GM23338 (cell line): ENCODE measurements around the gene PIPOX. TPM values are rescaled to one million over a fixed set of nuclear protein-coding genes. Genes with fewer than 3 reads are reported as not detected.

Source experiments
- ATAC-seq: fragments of 200-7000 bp; cut with Tn5 transposase; 3 replicates; pipeline ENCODE4 v1.9.1; 2020
- DNase-seq: peaks from one replicate; pipeline ENCODE4 v3.0.0-alpha.2; 2015; ENCODE audit warnings: low spot score
- H2AFZ ChIP-seq: fragments of 200-600 bp; sonication (generic); 2 replicates; pipeline ENCODE4 v1.8.0; 2016; ENCODE audit warnings: antibody characterized with exemption, mild to moderate bottlenecking, moderate library complexity
- H3F3A ChIP-seq: fragments of 200-600 bp; sonication (generic); replicated peaks from 2 replicates; pipeline ENCODE4 v1.8.0; 2017; ENCODE audit warnings: antibody characterized with exemption, mixed run types, low read depth
- H3K27ac ChIP-seq: fragments of 200-600 bp; sonication (generic); 2 replicates; pipeline ENCODE4 v1.6.1; 2016; ENCODE audit warnings: low read depth
- H3K27me3 ChIP-seq: fragments of 200-600 bp; sonication (generic); 2 replicates; pipeline ENCODE4 v1.8.0; 2016; ENCODE audit warnings: mild to moderate bottlenecking, mixed run types, moderate library complexity; ENCODE audit not compliant: insufficient read depth
- H3K36me3 ChIP-seq: fragments of 200-600 bp; sonication (generic); 2 replicates; pipeline ENCODE4 v1.8.0; 2016; ENCODE audit warnings: mild to moderate bottlenecking; ENCODE audit not compliant: insufficient read depth
- H3K4me1 ChIP-seq: fragments of 200-600 bp; sonication (generic); 2 replicates; pipeline ENCODE4 v1.8.0; 2016; ENCODE audit warnings: mild to moderate bottlenecking, moderate library complexity; ENCODE audit not compliant: insufficient read depth
- H3K4me2 ChIP-seq: fragments of 200-600 bp; sonication (generic); 2 replicates; pipeline ENCODE4 v1.7.1; 2017; ENCODE audit warnings: mixed run types
- H3K4me3 ChIP-seq: fragments of 200-600 bp; sonication (generic); 2 replicates; pipeline ENCODE4 v1.6.1; 2016; ENCODE audit warnings: mixed run types
- H3K79me2 ChIP-seq: fragments of 200-600 bp; sonication (generic); replicated peaks from 2 replicates; pipeline ENCODE4 v1.8.0; 2017; ENCODE audit warnings: mild to moderate bottlenecking; ENCODE audit not compliant: insufficient read depth
- H3K9me2 ChIP-seq: fragments of 200-600 bp; sonication (generic); 2 replicates; pipeline ENCODE4 v1.8.0; 2017; ENCODE audit not compliant: insufficient read depth
- H4K20me1 ChIP-seq: fragments of 200-600 bp; sonication (generic); replicated peaks from 2 replicates; pipeline ENCODE4 v1.8.0; 2017; ENCODE audit warnings: mild to moderate bottlenecking; ENCODE audit not compliant: insufficient read depth
- H3K27ac Mint-ChIP-seq: 2 replicates; pipeline ENCODE4 v1.8.0; 2020; ENCODE audit warnings: inconsistent platforms, mild to moderate bottlenecking, moderate library complexity, mixed read lengths
- H3K27me3 Mint-ChIP-seq: 3 replicates; pipeline ENCODE4 v1.8.0; 2022; ENCODE audit warnings: low read depth, mild to moderate bottlenecking, moderate library complexity, mixed read lengths, inconsistent platforms; ENCODE audit not compliant: insufficient read depth, poor library complexity
- H3K36me3 Mint-ChIP-seq: 3 replicates; pipeline ENCODE4 v1.8.0; 2021; ENCODE audit warnings: low read depth, mild to moderate bottlenecking, inconsistent platforms, moderate library complexity, mixed read lengths
- H3K4me1 Mint-ChIP-seq: 3 replicates; pipeline ENCODE4 v1.8.0; 2020; ENCODE audit warnings: mild to moderate bottlenecking, inconsistent platforms, mixed read lengths
- H3K4me3 Mint-ChIP-seq: 3 replicates; pipeline ENCODE4 v1.8.0; 2021; ENCODE audit warnings: moderate library complexity, mild to moderate bottlenecking, inconsistent platforms, mixed read lengths
- H3K9me3 Mint-ChIP-seq: 3 replicates; pipeline ENCODE4 v1.8.0; 2020; ENCODE audit warnings: moderate library complexity, mild to moderate bottlenecking, inconsistent platforms, mixed read lengths
- CREB1 ChIP-seq: fragments of 250-450 bp; sonication (Bioruptor Pico); IDR thresholded peaks from 2 replicates; pipeline ENCODE4 v1.5.0; 2020; ENCODE audit warnings: low read depth, mild to moderate bottlenecking, moderate library complexity
- EZH2 ChIP-seq: fragments of 200-600 bp; sonication (generic); IDR thresholded peaks from one replicate; pipeline ENCODE4 v1.8.0; 2017; ENCODE audit warnings: antibody characterized with exemption, mild to moderate bottlenecking, low read depth; ENCODE audit not compliant: unreplicated experiment
- EZH2phosphoT487 ChIP-seq: fragments of 200-600 bp; sonication (generic); IDR thresholded peaks from one replicate; pipeline ENCODE4 v1.8.1; 2018; ENCODE audit warnings: antibody characterized with exemption; ENCODE audit not compliant: unreplicated experiment
- JUNB ChIP-seq: IDR thresholded peaks from one replicate; pipeline ENCODE4 v1.6.1; 2016; ENCODE audit warnings: antibody characterized with exemption; ENCODE audit not compliant: unreplicated experiment
- NANOG ChIP-seq: IDR thresholded peaks from 2 replicates; pipeline ENCODE4 v1.6.1; 2016; ENCODE audit warnings: antibody characterized with exemption, borderline replicate concordance
- POLR2AphosphoS5 ChIP-seq: IDR thresholded peaks from 2 replicates; pipeline ENCODE4 v1.6.1; 2016; ENCODE audit warnings: antibody characterized with exemption, low read depth
- STAT1 ChIP-seq: IDR thresholded peaks from one replicate; pipeline ENCODE4 v1.6.1; 2016; ENCODE audit warnings: antibody characterized with exemption; ENCODE audit not compliant: unreplicated experiment
- ZNF114 ChIP-seq: fragments of 250-450 bp; sonication (Bioruptor Pico); IDR thresholded peaks from 2 replicates; pipeline ENCODE4 v1.5.0; 2020; ENCODE audit warnings: mild to moderate bottlenecking, moderate library complexity
- ZNF331 ChIP-seq: fragments of 250-450 bp; sonication (Bioruptor Pico); IDR thresholded peaks from 2 replicates; pipeline ENCODE4 v1.5.0; 2020; ENCODE audit warnings: low read depth, mild to moderate bottlenecking, moderate library complexity
- polyA plus RNA-seq: library from polyadenylated mRNA; unstranded; fragments of >200 nt; fragmentation: Nextera tagmentation; extraction: Ambion mirVana; gene quantifications from 2 replicates; pipeline ENCODE4 v1.2.1, GENCODE V29; 2016
- total RNA-seq: library from RNA; depleted of rRNA; stranded (reverse); fragments of >200 nt; shearing (Covaris generic); gene quantifications from 2 replicates; pipeline ENCODE4 v1.2.3, GENCODE V29; 2014
- TF ChIP-seq, protein P1 (sequence below): IDR thresholded peaks from one replicate; pipeline ENCODE4 v1.6.1; 2018; ENCODE audit warnings: antibody characterized with exemption; ENCODE audit not compliant: unreplicated experiment
- TF ChIP-seq, protein P2 (sequence below): fragments of 250-450 bp; sonication (Bioruptor Pico); IDR thresholded peaks from 2 replicates; pipeline ENCODE4 v1.5.0; 2020; ENCODE audit warnings: mild to moderate bottlenecking, moderate library complexity
- TF ChIP-seq, protein P3 (sequence below): IDR thresholded peaks from 2 replicates; pipeline ENCODE4 v1.6.1; 2016; ENCODE audit warnings: antibody characterized with exemption
- TF ChIP-seq, protein P4 (sequence below), 2 experiments: fragments of 200-600 bp in 1 of 2; sonication (generic) in 1 of 2; conservative IDR thresholded peaks; 2 replicates each; pipeline versions ENCODE4 v1.5.1 to v1.6.1; 2016 to 2017; ENCODE audit warnings: antibody characterized with exemption in 2 of 2, low read depth in 2 of 2, mild to moderate bottlenecking in 2 of 2, moderate library complexity in 1 of 2

Gene PIPOX
- total and polyA plus RNA-seq, 2 experiments from 2014 or later, result 22.6 to 34.6 TPM

DNA sequence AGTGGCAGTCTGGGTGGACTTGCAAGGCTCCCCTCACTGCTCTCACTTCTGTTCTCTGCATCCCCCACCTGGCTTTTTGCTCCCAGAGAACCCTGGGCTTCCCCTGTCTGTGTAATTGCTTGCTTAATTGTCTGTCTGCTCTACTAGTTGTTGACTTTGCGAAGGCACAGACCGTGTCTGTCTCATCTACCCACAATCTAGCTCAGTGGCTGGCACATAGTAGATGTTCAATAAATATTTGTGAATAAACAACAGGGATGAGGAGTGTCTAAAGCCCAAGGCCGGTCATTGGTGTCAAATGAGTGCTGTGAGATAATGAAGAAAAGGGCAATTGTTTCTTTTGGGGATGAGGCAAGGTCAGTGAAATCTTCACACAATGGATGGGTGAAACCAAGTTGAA, 34.4 kb upstream of the PIPOX start:
- TF ChIP-seq EZH2 (no peak), JUNB (no peak), ZNF114 (CRISPR knock-in tag) (no peak), ZNF331 (CRISPR knock-in tag) (no peak), STAT1 (no peak), POLR2AphosphoS5 (no peak), EZH2phosphoT487 (no peak), CREB1 (CRISPR knock-in tag) (no peak), NANOG (no peak)
- TF ChIP-seq, protein P1, sequence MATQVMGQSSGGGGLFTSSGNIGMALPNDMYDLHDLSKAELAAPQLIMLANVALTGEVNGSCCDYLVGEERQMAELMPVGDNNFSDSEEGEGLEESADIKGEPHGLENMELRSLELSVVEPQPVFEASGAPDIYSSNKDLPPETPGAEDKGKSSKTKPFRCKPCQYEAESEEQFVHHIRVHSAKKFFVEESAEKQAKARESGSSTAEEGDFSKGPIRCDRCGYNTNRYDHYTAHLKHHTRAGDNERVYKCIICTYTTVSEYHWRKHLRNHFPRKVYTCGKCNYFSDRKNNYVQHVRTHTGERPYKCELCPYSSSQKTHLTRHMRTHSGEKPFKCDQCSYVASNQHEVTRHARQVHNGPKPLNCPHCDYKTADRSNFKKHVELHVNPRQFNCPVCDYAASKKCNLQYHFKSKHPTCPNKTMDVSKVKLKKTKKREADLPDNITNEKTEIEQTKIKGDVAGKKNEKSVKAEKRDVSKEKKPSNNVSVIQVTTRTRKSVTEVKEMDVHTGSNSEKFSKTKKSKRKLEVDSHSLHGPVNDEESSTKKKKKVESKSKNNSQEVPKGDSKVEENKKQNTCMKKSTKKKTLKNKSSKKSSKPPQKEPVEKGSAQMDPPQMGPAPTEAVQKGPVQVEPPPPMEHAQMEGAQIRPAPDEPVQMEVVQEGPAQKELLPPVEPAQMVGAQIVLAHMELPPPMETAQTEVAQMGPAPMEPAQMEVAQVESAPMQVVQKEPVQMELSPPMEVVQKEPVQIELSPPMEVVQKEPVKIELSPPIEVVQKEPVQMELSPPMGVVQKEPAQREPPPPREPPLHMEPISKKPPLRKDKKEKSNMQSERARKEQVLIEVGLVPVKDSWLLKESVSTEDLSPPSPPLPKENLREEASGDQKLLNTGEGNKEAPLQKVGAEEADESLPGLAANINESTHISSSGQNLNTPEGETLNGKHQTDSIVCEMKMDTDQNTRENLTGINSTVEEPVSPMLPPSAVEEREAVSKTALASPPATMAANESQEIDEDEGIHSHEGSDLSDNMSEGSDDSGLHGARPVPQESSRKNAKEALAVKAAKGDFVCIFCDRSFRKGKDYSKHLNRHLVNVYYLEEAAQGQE, result no peak
- TF ChIP-seq, protein P2, sequence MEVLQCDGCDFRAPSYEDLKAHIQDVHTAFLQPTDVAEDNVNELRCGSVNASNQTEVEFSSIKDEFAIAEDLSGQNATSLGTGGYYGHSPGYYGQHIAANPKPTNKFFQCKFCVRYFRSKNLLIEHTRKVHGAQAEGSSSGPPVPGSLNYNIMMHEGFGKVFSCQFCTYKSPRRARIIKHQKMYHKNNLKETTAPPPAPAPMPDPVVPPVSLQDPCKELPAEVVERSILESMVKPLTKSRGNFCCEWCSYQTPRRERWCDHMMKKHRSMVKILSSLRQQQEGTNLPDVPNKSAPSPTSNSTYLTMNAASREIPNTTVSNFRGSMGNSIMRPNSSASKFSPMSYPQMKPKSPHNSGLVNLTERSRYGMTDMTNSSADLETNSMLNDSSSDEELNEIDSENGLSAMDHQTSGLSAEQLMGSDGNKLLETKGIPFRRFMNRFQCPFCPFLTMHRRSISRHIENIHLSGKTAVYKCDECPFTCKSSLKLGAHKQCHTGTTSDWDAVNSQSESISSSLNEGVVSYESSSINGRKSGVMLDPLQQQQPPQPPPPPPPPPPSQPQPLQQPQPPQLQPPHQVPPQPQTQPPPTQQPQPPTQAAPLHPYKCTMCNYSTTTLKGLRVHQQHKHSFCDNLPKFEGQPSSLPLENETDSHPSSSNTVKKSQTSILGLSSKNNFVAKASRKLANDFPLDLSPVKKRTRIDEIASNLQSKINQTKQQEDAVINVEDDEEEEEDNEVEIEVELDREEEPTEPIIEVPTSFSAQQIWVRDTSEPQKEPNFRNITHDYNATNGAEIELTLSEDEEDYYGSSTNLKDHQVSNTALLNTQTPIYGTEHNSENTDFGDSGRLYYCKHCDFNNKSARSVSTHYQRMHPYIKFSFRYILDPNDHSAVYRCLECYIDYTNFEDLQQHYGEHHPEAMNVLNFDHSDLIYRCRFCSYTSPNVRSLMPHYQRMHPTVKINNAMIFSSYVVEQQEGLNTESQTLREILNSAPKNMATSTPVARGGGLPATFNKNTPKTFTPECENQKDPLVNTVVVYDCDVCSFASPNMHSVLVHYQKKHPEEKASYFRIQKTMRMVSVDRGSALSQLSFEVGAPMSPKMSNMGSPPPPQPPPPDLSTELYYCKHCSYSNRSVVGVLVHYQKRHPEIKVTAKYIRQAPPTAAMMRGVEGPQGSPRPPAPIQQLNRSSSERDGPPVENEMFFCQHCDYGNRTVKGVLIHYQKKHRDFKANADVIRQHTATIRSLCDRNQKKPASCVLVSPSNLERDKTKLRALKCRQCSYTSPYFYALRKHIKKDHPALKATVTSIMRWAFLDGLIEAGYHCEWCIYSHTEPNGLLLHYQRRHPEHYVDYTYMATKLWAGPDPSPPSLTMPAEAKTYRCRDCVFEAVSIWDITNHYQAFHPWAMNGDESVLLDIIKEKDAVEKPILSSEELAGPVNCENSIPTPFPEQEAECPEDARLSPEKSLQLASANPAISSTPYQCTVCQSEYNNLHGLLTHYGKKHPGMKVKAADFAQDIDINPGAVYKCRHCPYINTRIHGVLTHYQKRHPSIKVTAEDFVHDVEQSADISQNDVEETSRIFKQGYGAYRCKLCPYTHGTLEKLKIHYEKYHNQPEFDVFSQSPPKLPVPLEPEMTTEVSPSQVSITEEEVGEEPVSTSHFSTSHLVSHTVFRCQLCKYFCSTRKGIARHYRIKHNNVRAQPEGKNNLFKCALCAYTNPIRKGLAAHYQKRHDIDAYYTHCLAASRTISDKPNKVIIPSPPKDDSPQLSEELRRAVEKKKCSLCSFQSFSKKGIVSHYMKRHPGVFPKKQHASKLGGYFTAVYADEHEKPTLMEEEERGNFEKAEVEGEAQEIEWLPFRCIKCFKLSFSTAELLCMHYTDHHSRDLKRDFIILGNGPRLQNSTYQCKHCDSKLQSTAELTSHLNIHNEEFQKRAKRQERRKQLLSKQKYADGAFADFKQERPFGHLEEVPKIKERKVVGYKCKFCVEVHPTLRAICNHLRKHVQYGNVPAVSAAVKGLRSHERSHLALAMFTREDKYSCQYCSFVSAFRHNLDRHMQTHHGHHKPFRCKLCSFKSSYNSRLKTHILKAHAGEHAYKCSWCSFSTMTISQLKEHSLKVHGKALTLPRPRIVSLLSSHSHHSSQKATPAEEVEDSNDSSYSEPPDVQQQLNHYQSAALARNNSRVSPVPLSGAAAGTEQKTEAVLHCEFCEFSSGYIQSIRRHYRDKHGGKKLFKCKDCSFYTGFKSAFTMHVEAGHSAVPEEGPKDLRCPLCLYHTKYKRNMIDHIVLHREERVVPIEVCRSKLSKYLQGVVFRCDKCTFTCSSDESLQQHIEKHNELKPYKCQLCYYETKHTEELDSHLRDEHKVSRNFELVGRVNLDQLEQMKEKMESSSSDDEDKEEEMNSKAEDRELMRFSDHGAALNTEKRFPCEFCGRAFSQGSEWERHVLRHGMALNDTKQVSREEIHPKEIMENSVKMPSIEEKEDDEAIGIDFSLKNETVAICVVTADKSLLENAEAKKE (CRISPR knock-in tag), result no peak
- TF ChIP-seq, protein P3, sequence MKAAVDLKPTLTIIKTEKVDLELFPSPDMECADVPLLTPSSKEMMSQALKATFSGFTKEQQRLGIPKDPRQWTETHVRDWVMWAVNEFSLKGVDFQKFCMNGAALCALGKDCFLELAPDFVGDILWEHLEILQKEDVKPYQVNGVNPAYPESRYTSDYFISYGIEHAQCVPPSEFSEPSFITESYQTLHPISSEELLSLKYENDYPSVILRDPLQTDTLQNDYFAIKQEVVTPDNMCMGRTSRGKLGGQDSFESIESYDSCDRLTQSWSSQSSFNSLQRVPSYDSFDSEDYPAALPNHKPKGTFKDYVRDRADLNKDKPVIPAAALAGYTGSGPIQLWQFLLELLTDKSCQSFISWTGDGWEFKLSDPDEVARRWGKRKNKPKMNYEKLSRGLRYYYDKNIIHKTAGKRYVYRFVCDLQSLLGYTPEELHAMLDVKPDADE, result no peak
- TF ChIP-seq, protein P4, sequence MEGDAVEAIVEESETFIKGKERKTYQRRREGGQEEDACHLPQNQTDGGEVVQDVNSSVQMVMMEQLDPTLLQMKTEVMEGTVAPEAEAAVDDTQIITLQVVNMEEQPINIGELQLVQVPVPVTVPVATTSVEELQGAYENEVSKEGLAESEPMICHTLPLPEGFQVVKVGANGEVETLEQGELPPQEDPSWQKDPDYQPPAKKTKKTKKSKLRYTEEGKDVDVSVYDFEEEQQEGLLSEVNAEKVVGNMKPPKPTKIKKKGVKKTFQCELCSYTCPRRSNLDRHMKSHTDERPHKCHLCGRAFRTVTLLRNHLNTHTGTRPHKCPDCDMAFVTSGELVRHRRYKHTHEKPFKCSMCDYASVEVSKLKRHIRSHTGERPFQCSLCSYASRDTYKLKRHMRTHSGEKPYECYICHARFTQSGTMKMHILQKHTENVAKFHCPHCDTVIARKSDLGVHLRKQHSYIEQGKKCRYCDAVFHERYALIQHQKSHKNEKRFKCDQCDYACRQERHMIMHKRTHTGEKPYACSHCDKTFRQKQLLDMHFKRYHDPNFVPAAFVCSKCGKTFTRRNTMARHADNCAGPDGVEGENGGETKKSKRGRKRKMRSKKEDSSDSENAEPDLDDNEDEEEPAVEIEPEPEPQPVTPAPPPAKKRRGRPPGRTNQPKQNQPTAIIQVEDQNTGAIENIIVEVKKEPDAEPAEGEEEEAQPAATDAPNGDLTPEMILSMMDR (conservative IDR thresholded peaks at IDR 0.05; ENCODE audit: low read depth in 2 of 2), result no peak
- H3K36me3 Mint-ChIP-seq, result no peaks in the 10 kb centered on the region
- H3K27ac Mint-ChIP-seq, result no peak overlapping the region
- peaks cover 34% of the 10 kb centered on the region for H3K27me3 Mint-ChIP-seq
- no peak overlapping the region for H3K4me3 Mint-ChIP-seq
- Histone ChIP-seq H3K27me3 (peaks cover 47% of the 10 kb centered on the region), H3K9me2 (no peaks in the 10 kb centered on the region), H4K20me1 (no peaks in the 10 kb centered on the region), H3K79me2 (no peaks in the 10 kb centered on the region), H3K36me3 (no peaks in the 10 kb centered on the region), H3K4me1 (peaks cover 64% of the 10 kb centered on the region), H2AFZ (no peak overlapping the region), H3K4me3 (no peak overlapping the region), H3K4me2 (no peak overlapping the region), H3K27ac (no peak overlapping the region), H3F3A (no peaks in the 10 kb centered on the region)
- no peak for DNase-seq
- ATAC-seq, result no peak
- H3K4me1 Mint-ChIP-seq, result peaks cover 59% of the 10 kb centered on the region
- H3K9me3 Mint-ChIP-seq, result no peaks in the 10 kb centered on the region
